Right atrium auricular region (tissue), 2 donors: ENCODE measurements around the gene IL26. TPM values are rescaled to one million over a fixed set of nuclear protein-coding genes. Genes with fewer than 3 reads are reported as not detected.

Source experiments
- DNase-seq: peaks from one replicate; pipeline ENCODE4 v3.0.0-alpha.2; 2019; ENCODE audit warnings: low spot score
- H3K27ac ChIP-seq, 2 donors: fragments of 200-600 bp; sonication (generic); 1 replicate in 1 of 2; 2 replicates in 1 of 2; pipeline ENCODE4 v1.5.1; 2016 to 2019
- H3K27me3 ChIP-seq, 2 donors: fragments of 200-600 bp; sonication (generic); one replicate each; pipeline versions ENCODE4 v1.5.1 to v1.6.0; 2017 to 2019
- H3K36me3 ChIP-seq: fragments of 200-600 bp; sonication (generic); one replicate; pipeline ENCODE4 v1.5.1; 2016
- H3K4me1 ChIP-seq, 2 donors: fragments of 200-600 bp; sonication (generic); one replicate each; pipeline versions ENCODE4 v1.5.1 to v1.6.0; 2017 to 2019
- H3K4me3 ChIP-seq, 2 donors: fragments of 200-600 bp; sonication (generic); 1 replicate in 1 of 2; 2 replicates in 1 of 2; pipeline ENCODE4 v1.5.1; 2017 to 2019; ENCODE audit warnings: mild to moderate bottlenecking in 1 of 2, moderate library complexity in 1 of 2
- H3K9me3 ChIP-seq, 2 donors: fragments of 200-600 bp; sonication (generic); one replicate each; pipeline ENCODE4 v1.5.1; 2019
- total RNA-seq, 2 donors: library from RNA; depleted of rRNA; stranded (reverse); fragments of >200 nt; gene quantifications; one replicate each; pipeline ENCODE4 v1.1.0, GENCODE V29; 2016
- TF ChIP-seq, protein P1 (sequence below), 2 donors: fragments of 200-600 bp; sonication (generic); IDR thresholded peaks; one replicate each; pipeline ENCODE4 v1.5.1; 2019; ENCODE audit warnings: antibody characterized with exemption in 2 of 2

IL26 gene
- total RNA-seq, 2 donors from 2014 or later, result not detected

DNA sequence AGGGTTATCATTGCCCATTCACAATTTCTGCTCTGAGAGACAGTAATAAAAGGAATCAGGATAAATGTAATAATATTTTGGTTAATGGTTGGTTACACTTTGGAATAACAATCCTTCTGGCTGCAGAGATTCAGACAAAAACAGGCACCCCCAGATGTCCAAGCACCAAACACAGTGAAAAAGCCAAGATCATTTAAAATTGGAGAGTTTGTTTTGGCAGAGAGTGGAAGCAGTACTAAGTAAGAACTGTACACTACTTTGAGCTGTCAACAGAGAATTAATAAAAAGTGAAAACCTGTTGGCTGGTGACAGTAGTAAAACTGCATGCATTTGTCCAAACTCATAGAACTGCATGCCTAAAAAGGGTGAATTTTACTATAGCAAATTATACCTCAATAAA, 43.4 kb upstream of the IL26 start:
- TF ChIP-seq, protein P1, sequence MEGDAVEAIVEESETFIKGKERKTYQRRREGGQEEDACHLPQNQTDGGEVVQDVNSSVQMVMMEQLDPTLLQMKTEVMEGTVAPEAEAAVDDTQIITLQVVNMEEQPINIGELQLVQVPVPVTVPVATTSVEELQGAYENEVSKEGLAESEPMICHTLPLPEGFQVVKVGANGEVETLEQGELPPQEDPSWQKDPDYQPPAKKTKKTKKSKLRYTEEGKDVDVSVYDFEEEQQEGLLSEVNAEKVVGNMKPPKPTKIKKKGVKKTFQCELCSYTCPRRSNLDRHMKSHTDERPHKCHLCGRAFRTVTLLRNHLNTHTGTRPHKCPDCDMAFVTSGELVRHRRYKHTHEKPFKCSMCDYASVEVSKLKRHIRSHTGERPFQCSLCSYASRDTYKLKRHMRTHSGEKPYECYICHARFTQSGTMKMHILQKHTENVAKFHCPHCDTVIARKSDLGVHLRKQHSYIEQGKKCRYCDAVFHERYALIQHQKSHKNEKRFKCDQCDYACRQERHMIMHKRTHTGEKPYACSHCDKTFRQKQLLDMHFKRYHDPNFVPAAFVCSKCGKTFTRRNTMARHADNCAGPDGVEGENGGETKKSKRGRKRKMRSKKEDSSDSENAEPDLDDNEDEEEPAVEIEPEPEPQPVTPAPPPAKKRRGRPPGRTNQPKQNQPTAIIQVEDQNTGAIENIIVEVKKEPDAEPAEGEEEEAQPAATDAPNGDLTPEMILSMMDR (IDR thresholded peaks at IDR 0.05), result no peak
- Histone ChIP-seq H3K9me3 (no peaks in the 10 kb centered on the region), H3K36me3 (no peaks in the 10 kb centered on the region), H3K4me1 (no peaks in the 10 kb centered on the region), H3K27me3 (no peaks in the 10 kb centered on the region), H3K27ac (no peak overlapping the region), H3K4me3 (no peak overlapping the region)
- DNase-seq, result no peak

GRCh38 chr12:68267892-68268396, 42.3 kb upstream of the IL26 start:
- H3K36me3 ChIP-seq, result no peaks in the 10 kb centered on the region

DNA sequence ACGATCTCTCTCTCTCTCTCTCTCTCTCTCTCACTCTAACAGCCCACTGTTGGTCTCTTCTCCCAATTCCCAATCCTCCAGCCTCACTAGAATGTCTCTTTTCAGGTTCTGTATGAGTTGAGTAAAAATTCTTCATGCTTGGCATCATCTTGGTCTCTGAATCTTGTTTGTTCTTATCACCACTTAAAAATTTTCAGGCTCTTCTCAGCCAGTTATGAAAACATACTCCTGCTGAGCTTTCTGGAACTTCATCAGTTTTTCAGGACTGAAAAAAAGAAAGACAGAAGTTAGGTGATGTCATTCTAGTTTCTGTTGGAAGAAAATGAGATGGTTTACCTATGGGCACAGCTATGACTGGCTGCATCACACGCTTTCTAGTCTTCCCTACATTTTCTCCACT, 39.2 kb upstream of the IL26 start:
- no peak for DNase-seq
- Histone ChIP-seq H3K27me3 (no peaks in the 10 kb centered on the region), H3K27ac (no peak overlapping the region), H3K4me1 (no peaks in the 10 kb centered on the region), H3K36me3 (no peaks in the 10 kb centered on the region), H3K4me3 (no peak overlapping the region), H3K9me3 (no peaks in the 10 kb centered on the region)
- TF ChIP-seq, protein P1 (IDR thresholded peaks at IDR 0.05), result no peak

More at GRCh38 chr12:68267892-68268396, 42.3 kb upstream of the IL26 start:
- no peaks in the 10 kb centered on the region for H3K27me3 ChIP-seq
- no peak for DNase-seq
- no peak overlapping the region for H3K4me3 ChIP-seq
- TF ChIP-seq, protein P1 (IDR thresholded peaks at IDR 0.05), result no peak
- H3K4me1 ChIP-seq, result no peaks in the 10 kb centered on the region
- H3K27ac ChIP-seq, result no peak overlapping the region
- H3K9me3 ChIP-seq, result no peaks in the 10 kb centered on the region

DNA sequence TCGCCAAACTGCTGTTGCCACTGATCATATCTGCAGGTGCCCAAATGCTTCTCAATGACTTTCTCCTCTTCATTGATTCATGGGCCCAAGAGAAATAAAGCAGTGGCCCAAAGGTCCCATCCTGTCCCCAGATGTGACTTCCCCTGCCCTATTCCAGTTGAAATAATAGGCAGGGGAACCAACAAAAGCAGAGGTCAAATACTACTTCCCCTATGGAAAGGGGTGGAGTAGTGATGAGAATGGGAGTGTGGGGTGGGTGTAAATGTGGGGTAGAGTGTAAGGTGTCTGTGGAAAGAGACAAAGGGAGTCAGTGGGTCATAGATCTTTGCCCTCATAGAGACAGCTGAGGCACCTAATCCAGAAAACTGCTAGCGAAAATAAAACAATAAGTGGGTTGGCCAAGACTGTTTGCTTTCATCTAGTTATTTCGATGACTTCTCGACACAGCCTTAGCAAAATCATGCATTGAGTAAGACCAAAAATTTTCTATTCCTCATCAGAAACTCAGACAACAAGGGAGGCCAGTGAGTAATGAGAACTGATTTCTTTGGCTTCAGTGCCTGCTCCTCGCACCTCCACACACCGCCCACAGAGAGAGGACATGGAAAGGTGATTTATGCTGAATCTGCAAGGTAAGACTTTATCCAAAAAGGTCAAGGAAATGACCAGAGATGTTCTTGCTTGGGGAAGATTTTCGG, 38.7 kb upstream of the IL26 start:
- no peaks in the 10 kb centered on the region for H3K9me3 ChIP-seq
- no peaks in the 10 kb centered on the region for H3K4me1 ChIP-seq
- no peaks in the 10 kb centered on the region for H3K36me3 ChIP-seq
- TF ChIP-seq, protein P1 (IDR thresholded peaks at IDR 0.05), result no peak
- H3K27ac ChIP-seq, result no peak overlapping the region
- no peaks in the 10 kb centered on the region for H3K27me3 ChIP-seq
- H3K4me3 ChIP-seq, result no peak overlapping the region
- DNase-seq, result no peak

DNA sequence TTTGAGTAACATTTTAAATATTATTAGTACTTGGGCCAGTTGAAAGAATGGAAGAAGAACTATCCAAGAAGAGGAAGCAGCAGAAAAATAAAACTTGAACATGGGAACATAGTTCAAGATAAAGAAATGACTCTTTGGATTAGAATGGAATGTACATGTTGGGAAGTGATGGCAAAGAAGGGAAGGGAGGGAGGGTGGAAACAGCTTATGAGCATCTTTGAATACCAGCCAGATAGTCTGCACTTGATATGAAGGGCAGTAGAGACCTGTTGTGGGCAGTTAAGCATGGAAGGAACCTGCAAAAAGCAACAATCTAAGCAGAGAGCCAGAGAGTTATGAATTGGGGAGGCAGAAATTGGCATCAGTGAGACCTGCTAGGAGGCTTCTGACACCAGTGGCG, 37.8 kb upstream of the IL26 start:
- TF ChIP-seq, protein P1 (IDR thresholded peaks at IDR 0.05), result no peak
- H3K36me3 ChIP-seq, result no peaks in the 10 kb centered on the region
- no peaks in the 10 kb centered on the region for H3K27me3 ChIP-seq
- no peaks in the 10 kb centered on the region for H3K9me3 ChIP-seq
- H3K27ac ChIP-seq, result no peak overlapping the region
- DNase-seq, result no peak
- no peaks in the 10 kb centered on the region for H3K4me1 ChIP-seq
- no peak overlapping the region for H3K4me3 ChIP-seq

DNA sequence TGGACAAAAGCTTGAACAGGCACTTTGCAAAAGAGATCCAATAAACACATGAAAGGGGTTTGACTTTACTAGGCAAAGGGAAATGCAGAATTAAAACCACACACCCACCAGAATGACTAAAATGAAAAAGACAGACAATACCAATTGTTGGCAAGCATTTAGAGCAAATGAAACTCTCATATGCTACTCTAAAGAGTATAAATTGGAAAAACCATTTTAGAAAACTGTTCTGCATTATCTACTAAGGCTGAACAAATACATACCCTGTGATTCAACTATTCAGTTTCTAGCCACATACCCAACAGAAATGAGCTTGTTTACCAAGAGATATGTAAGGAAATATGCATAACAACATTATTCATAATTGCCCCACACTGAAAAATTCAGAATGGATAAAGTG, 36.3 kb upstream of the IL26 start:
- Histone ChIP-seq H3K9me3 (no peaks in the 10 kb centered on the region), H3K27me3 (no peaks in the 10 kb centered on the region), H3K4me1 (no peaks in the 10 kb centered on the region), H3K36me3 (no peaks in the 10 kb centered on the region), H3K4me3 (no peak overlapping the region), H3K27ac (no peak overlapping the region)
- DNase-seq, result no peak
- TF ChIP-seq, protein P1 (IDR thresholded peaks at IDR 0.05), result no peak
